WTC11 (cell line): Measurements from ENCODE around the gene CMTR1. TPM values are rescaled to one million over a fixed set of nuclear protein-coding genes. Genes with fewer than 3 reads are reported as not detected.
"Not testable (repeated sequence)": the region's sequence is repeated elsewhere in the genome, so short reads cannot be mapped to it uniquely, and the experiment has no call there.

Source experiments
- ATAC-seq: fragments of 200-7000 bp; cut with Tn5 transposase; 2 replicates; pipeline ENCODE4 v1.10.0; 2021; ENCODE audit warnings: mild to moderate bottlenecking, moderate library complexity
- CTCF ChIA-PET: fragments of 300-600 bp; sonication (Branson Sonifier 250); formaldehyde crosslinking; loops from one replicate; lab custom pipeline; 2021; ENCODE audit warnings: antibody characterized with exemption; lab: Charles Lee
- POLR2A ChIA-PET: fragments of 350-600 bp; sonication (Branson Sonifier 250); formaldehyde crosslinking; loops from one replicate; lab custom pipeline; 2021; ENCODE audit warnings: antibody characterized with exemption; lab: Charles Lee
- DNase-seq: peaks from one replicate; pipeline ENCODE4 v3.0.0; 2021; ENCODE audit warnings: low spot score
- H3K27ac Mint-ChIP-seq: 2 replicates; pipeline ENCODE4 v1.8.0; 2021; ENCODE audit warnings: mixed read lengths
- H3K27me3 Mint-ChIP-seq: 2 replicates; pipeline ENCODE4 v1.8.0; 2021; ENCODE audit warnings: low read depth, mild to moderate bottlenecking, moderate library complexity, mixed read lengths
- H3K36me3 Mint-ChIP-seq: 2 replicates; pipeline ENCODE4 v1.8.0; 2021; ENCODE audit warnings: mixed read lengths
- H3K4me1 Mint-ChIP-seq: 2 replicates; pipeline ENCODE4 v1.8.0; 2022; ENCODE audit warnings: mixed read lengths
- H3K4me3 Mint-ChIP-seq: 2 replicates; pipeline ENCODE4 v1.8.0; 2021; ENCODE audit warnings: mild to moderate bottlenecking, moderate library complexity, mixed read lengths
- H3K9me3 Mint-ChIP-seq: 2 replicates; pipeline ENCODE4 v1.8.0; 2021; ENCODE audit warnings: mixed read lengths
- ETV6 ChIP-seq: sonication (generic); formaldehyde crosslinking; IDR thresholded peaks from 2 replicates; pipeline ENCODE4 v1.8.1; 2022; ENCODE audit warnings: mild to moderate bottlenecking, missing genetic modification reagents
- FOXP1 ChIP-seq: sonication (generic); formaldehyde crosslinking; IDR thresholded peaks from 2 replicates; pipeline ENCODE4 v1.8.0; 2022; ENCODE audit warnings: missing genetic modification reagents, mild to moderate bottlenecking, moderate library complexity, borderline replicate concordance
- IRF2 ChIP-seq: sonication (generic); formaldehyde crosslinking; IDR thresholded peaks from 2 replicates; pipeline ENCODE4 v1.8.0; 2022; ENCODE audit warnings: low read depth, missing genetic modification reagents, borderline replicate concordance
- JAZF1 ChIP-seq: fragments of 250-450 bp; sonication (Bioruptor Pico); IDR thresholded peaks from 2 replicates; pipeline ENCODE4 v1.9.0; 2021; ENCODE audit warnings: moderate library complexity, mild to moderate bottlenecking, inconsistent platforms
- JUN ChIP-seq: sonication (generic); formaldehyde crosslinking; IDR thresholded peaks from 2 replicates; pipeline ENCODE4 v1.8.0; 2023; ENCODE audit warnings: mild to moderate bottlenecking, missing genetic modification reagents
- MAX ChIP-seq: sonication (generic); formaldehyde crosslinking; IDR thresholded peaks from 2 replicates; pipeline ENCODE4 v1.8.0; 2022; ENCODE audit warnings: mild to moderate bottlenecking, missing genetic modification reagents
- NFATC4 ChIP-seq: fragments of 250-450 bp; sonication (Bioruptor Pico); IDR thresholded peaks from 2 replicates; pipeline ENCODE4 v1.9.0; 2021; ENCODE audit warnings: mild to moderate bottlenecking
- NFYB ChIP-seq: sonication (generic); formaldehyde crosslinking; conservative IDR thresholded peaks from 2 replicates; pipeline ENCODE4 v1.8.0; 2022; ENCODE audit warnings: low read depth, missing genetic modification reagents
- OVOL2 ChIP-seq: fragments of 250-450 bp; sonication (Bioruptor Pico); IDR thresholded peaks from 2 replicates; pipeline ENCODE4 v1.9.0; 2021; ENCODE audit warnings: mild to moderate bottlenecking, borderline replicate concordance
- PRRX2 ChIP-seq: fragments of 250-450 bp; sonication (Bioruptor Pico); IDR thresholded peaks from 2 replicates; pipeline ENCODE4 v1.8.0; 2021; ENCODE audit warnings: mild to moderate bottlenecking
- SMAD3 ChIP-seq: sonication (generic); formaldehyde crosslinking; IDR thresholded peaks from 2 replicates; pipeline ENCODE4 v1.8.0; 2022; ENCODE audit warnings: missing genetic modification reagents, mild to moderate bottlenecking, borderline replicate concordance
- STAT6 ChIP-seq: sonication (generic); formaldehyde crosslinking; conservative IDR thresholded peaks from 2 replicates; pipeline ENCODE4 v1.8.1; 2023; ENCODE audit warnings: mild to moderate bottlenecking, low read depth, missing genetic modification reagents, moderate library complexity
- ZBTB21 ChIP-seq: sonication (generic); formaldehyde crosslinking; IDR thresholded peaks from 2 replicates; pipeline ENCODE4 v1.8.1; 2023; ENCODE audit warnings: mild to moderate bottlenecking, missing genetic modification reagents, borderline replicate concordance
- ZNF138 ChIP-seq: sonication (generic); formaldehyde crosslinking; conservative IDR thresholded peaks from 2 replicates; pipeline ENCODE4 v1.8.1; 2022; ENCODE audit warnings: mild to moderate bottlenecking, moderate library complexity, missing genetic modification reagents
- ZNF232 ChIP-seq: sonication (generic); formaldehyde crosslinking; IDR thresholded peaks from 2 replicates; pipeline ENCODE4 v1.8.0; 2022; ENCODE audit warnings: mild to moderate bottlenecking, missing genetic modification reagents
- ZNF423 ChIP-seq: fragments of 250-450 bp; sonication (Bioruptor Pico); IDR thresholded peaks from 2 replicates; pipeline ENCODE4 v2.1.2; 2022; ENCODE audit warnings: mild to moderate bottlenecking, moderate library complexity
- ZNF425 ChIP-seq: fragments of 250-450 bp; sonication (Bioruptor Pico); conservative IDR thresholded peaks from 2 replicates; pipeline ENCODE4 v1.9.0; 2021; ENCODE audit warnings: mild to moderate bottlenecking
- total RNA-seq: library from RNA; stranded (reverse); gene quantifications from 3 replicates; pipeline ENCODE4 v1.2.3, GENCODE V29; 2021
- TF ChIP-seq, protein P1 (sequence below): sonication (generic); formaldehyde crosslinking; IDR thresholded peaks from 2 replicates; pipeline ENCODE4 v1.8.1; 2022; ENCODE audit warnings: mild to moderate bottlenecking, moderate library complexity, missing genetic modification reagents
- TF ChIP-seq, protein P2 (sequence below): sonication (generic); formaldehyde crosslinking; IDR thresholded peaks from 2 replicates; pipeline ENCODE4 v1.8.1; 2022; ENCODE audit warnings: mild to moderate bottlenecking, missing genetic modification reagents, moderate library complexity, borderline replicate concordance
- TF ChIP-seq, protein P3 (sequence below): sonication (generic); formaldehyde crosslinking; IDR thresholded peaks from 2 replicates; pipeline ENCODE4 v1.8.0; 2022; ENCODE audit warnings: mild to moderate bottlenecking, missing genetic modification reagents

CMTR1 gene
- total RNA-seq, 1 experiment from 2014 or later: 38.6 TPM

DNA sequence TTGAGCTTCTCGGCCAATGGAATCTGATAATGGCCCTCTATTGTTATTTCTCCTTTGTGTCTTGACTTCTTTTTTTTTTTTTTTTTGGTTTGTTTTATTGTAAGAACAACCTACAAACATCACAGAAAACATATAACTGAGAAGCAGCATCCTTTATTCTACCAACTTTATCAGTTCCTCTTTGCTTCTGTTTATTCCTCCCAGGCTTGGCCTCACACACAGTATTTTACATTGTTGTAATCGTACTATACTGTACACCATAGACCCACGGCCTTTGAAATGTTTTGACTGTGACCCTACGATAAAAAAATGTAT lies 67.2 kb downstream of the CMTR1 start:
- TF ChIP-seq NFATC4 (CRISPR knock-in tag): no peak
- no peak for TF ChIP-seq FOXP1
- TF ChIP-seq, protein P1, sequence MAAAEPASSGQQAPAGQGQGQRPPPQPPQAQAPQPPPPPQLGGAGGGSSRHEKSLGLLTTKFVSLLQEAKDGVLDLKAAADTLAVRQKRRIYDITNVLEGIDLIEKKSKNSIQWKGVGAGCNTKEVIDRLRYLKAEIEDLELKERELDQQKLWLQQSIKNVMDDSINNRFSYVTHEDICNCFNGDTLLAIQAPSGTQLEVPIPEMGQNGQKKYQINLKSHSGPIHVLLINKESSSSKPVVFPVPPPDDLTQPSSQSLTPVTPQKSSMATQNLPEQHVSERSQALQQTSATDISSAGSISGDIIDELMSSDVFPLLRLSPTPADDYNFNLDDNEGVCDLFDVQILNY (CRISPR knock-in tag): no peak
- no peak for TF ChIP-seq ETV6
- TF ChIP-seq, protein P2, sequence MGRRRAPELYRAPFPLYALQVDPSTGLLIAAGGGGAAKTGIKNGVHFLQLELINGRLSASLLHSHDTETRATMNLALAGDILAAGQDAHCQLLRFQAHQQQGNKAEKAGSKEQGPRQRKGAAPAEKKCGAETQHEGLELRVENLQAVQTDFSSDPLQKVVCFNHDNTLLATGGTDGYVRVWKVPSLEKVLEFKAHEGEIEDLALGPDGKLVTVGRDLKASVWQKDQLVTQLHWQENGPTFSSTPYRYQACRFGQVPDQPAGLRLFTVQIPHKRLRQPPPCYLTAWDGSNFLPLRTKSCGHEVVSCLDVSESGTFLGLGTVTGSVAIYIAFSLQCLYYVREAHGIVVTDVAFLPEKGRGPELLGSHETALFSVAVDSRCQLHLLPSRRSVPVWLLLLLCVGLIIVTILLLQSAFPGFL (CRISPR knock-in tag): no peak
- no peak for TF ChIP-seq ZNF138 (CRISPR knock-in tag)
- no peak for TF ChIP-seq ZNF232
- TF ChIP-seq IRF2 (CRISPR knock-in tag): no peak
- TF ChIP-seq, protein P3, sequence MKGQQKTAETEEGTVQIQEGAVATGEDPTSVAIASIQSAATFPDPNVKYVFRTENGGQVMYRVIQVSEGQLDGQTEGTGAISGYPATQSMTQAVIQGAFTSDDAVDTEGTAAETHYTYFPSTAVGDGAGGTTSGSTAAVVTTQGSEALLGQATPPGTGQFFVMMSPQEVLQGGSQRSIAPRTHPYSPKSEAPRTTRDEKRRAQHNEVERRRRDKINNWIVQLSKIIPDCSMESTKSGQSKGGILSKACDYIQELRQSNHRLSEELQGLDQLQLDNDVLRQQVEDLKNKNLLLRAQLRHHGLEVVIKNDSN (CRISPR knock-in tag): no peak
- TF ChIP-seq MAX (CRISPR knock-in tag): no peak
- TF ChIP-seq JUN: no peak
- no peak for TF ChIP-seq ZBTB21 (CRISPR knock-in tag)
- TF ChIP-seq OVOL2: no peak
- no peak for TF ChIP-seq JAZF1 (CRISPR knock-in tag)
- no peak for TF ChIP-seq SMAD3 (CRISPR knock-in tag)
- TF ChIP-seq PRRX2 (CRISPR knock-in tag): no peak
- TF ChIP-seq STAT6 (CRISPR knock-in tag): no peak
- no peak for TF ChIP-seq ZNF425 (CRISPR knock-in tag)
- no peak for TF ChIP-seq ZNF423 (CRISPR knock-in tag)
- ATAC-seq (no peak), DNase-seq (no peak)
- Mint-ChIP-seq H3K4me3 (peak overlapping the region; percentile 93), H3K9me3 (peaks cover 11% of the 10 kb centered on the region), H3K27ac (peak overlapping the region; percentile 94), H3K27me3 (peaks cover 15% of the 10 kb centered on the region), H3K36me3 (no peaks in the 10 kb centered on the region), H3K4me1 (peaks cover 38% of the 10 kb centered on the region)
- POLR2A ChIA-PET: interaction anchor here (0.7 to 1.2 kb wide), 4 partner anchors 8 to 159 kb away, joined by 3 to 5 read pairs (median 4); no protein-coding TSS in a partner anchor
- CTCF ChIA-PET: interaction anchor here (0.6 to 3.7 kb wide), 18 partner anchors 8 to 1276 kb away, joined by 3 to 22 read pairs (median 4); no protein-coding TSS in a partner anchor

DNA sequence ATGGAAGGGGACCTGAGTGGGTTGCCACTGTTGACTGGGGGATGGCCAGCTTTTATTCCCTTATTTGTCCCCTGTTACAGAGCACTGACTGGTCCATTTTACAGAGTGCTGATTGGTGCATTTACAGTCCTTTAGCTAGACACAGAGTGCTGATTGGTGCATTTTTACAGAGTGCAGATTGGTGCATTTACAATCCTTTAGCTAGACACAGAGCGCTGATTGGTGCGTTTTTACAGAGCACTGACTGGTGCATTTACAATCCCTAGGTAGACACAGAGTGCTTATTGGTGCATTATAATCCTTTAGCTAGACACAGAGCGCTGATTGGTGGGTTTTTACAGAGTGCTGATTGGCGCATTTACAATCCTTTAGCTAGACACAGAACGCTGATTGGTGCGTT lies 67.9 kb downstream of the CMTR1 start:
- Mint-ChIP-seq H3K4me1 (peaks cover 38% of the 10 kb centered on the region), H3K27me3 (peaks cover 15% of the 10 kb centered on the region), H3K9me3 (peaks cover 11% of the 10 kb centered on the region)
- ATAC-seq, POLR2A ChIA-PET, DNase-seq, H3K36me3 Mint-ChIP-seq, H3K27ac Mint-ChIP-seq, H3K4me3 Mint-ChIP-seq: not testable (repeated sequence)
- CTCF ChIA-PET: interaction anchor here (0.6 to 3.7 kb wide), 7 partner anchors 16 to 1275 kb away, joined by 3 to 22 read pairs (median 5); no protein-coding TSS in a partner anchor
- peak; percentile 60 for TF ChIP-seq NFYB (CRISPR knock-in tag)
